Measurements from ENCODE around the gene OR2AJ1. TPM values are rescaled to one million over a fixed set of nuclear protein-coding genes. Genes with fewer than 3 reads are reported as not detected.

OR2AJ1 gene
- total and polyA plus RNA-seq, 4 donors, result not detected

- no peaks in the 10 kb centered on the region for H3K4me1 ChIP-seq (ENCODE audit: control insufficient read depth in 1 of 2, insufficient read depth in 2 of 2, low read length in 2 of 2)
- WGBS, 2 donors, result 70 to 81% methylated on average over 6 of the region's 6 CpGs
- no peaks in the 10 kb centered on the region for H3K9me3 ChIP-seq (ENCODE audit: control insufficient read depth, low read length)
- H3K4me3 ChIP-seq (ENCODE audit: low read length in 2 of 2), result no peak overlapping the region
- intact Hi-C loops (cut with DNase I), result no loop called here
- no peaks in the 10 kb centered on the region for H3K36me3 ChIP-seq (ENCODE audit: control insufficient read depth in 1 of 2, insufficient read depth in 2 of 2, low read length in 1 of 2)
- ATAC-seq (ENCODE audit: low FRiP score), result no peak
- no peak for DNase-seq
- H3K27ac ChIP-seq (ENCODE audit: low read depth in 1 of 2, low read length in 2 of 2), result no peak overlapping the region
- H3K27me3 ChIP-seq (ENCODE audit: control insufficient read depth in 1 of 2, insufficient read depth in 2 of 2, low read length in 1 of 2), result no peaks in the 10 kb centered on the region
Observed at GRCh38 chr1:247942624-247943023, 17.9 kb downstream of the OR2AJ1 start.

GRCh38 chr1:247948558-247948957 is 23.9 kb downstream of the OR2AJ1 start, which contains the start of gene OR2L8:
Gene OR2L8 (plus strand): TSS chr1:247948858. CDS start chr1:247948858, 0 bp downstream.
- no peak for ATAC-seq (ENCODE audit: low FRiP score)
- Histone ChIP-seq H3K27ac (ENCODE audit: low read depth in 1 of 2, low read length in 2 of 2) (no peak within 1 kb of the TSS), H3K27me3 (ENCODE audit: control insufficient read depth in 1 of 2, insufficient read depth in 2 of 2, low read length in 1 of 2) (no peaks in the 10 kb centered on the region), H3K36me3 (ENCODE audit: control insufficient read depth in 1 of 2, insufficient read depth in 2 of 2, low read length in 1 of 2) (no peaks in the 10 kb centered on the region), H3K4me3 (ENCODE audit: low read length in 2 of 2) (no peak within 1 kb of the TSS), H3K9me3 (ENCODE audit: control insufficient read depth, low read length) (no peaks in the 10 kb centered on the region), H3K4me1 (ENCODE audit: control insufficient read depth in 1 of 2, insufficient read depth in 2 of 2, low read length in 2 of 2) (no peaks in the 10 kb centered on the region)
- no peak for DNase-seq
- intact Hi-C loops (cut with DNase I), result no loop called here
- WGBS, 2 donors, result 79 to 83% methylated on average over 3 of the region's 3 CpGs

DNA sequence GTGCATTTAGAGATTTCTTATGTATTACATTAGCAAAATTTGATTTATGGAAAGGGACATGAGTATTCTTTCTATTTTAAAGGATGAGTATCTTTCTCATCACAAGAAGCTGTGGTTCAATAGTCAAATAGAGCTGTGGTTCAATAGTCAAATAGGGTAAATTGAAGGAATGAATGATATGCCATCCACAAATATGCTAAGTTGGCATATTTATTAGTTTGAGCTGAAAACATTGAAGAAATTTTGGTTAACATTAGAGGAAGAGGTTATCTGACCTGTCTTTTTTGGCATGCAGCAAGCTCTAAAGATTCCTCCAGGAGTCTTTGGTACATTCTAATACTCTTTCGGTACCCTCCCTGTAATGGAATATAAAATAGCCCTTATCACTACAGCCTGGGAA is 28.7 kb downstream of the OR2AJ1 start:
- WGBS, 2 donors, result 89 to 93% methylated on average over 1 of the region's 1 CpG
- Histone ChIP-seq H3K4me1 (ENCODE audit: control insufficient read depth in 1 of 2, insufficient read depth in 2 of 2, low read length in 2 of 2) (no peaks in the 10 kb centered on the region), H3K27me3 (ENCODE audit: control insufficient read depth in 1 of 2, insufficient read depth in 2 of 2, low read length in 1 of 2) (no peaks in the 10 kb centered on the region), H3K27ac (ENCODE audit: low read depth in 1 of 2, low read length in 2 of 2) (no peak overlapping the region), H3K36me3 (ENCODE audit: control insufficient read depth in 1 of 2, insufficient read depth in 2 of 2, low read length in 1 of 2) (no peaks in the 10 kb centered on the region), H3K4me3 (ENCODE audit: low read length in 2 of 2) (no peak overlapping the region), H3K9me3 (ENCODE audit: control insufficient read depth, low read length) (no peaks in the 10 kb centered on the region)
- intact Hi-C loops (cut with DNase I), result no loop called here
- DNase-seq (no peak), ATAC-seq (ENCODE audit: low FRiP score) (no peak)

DNA sequence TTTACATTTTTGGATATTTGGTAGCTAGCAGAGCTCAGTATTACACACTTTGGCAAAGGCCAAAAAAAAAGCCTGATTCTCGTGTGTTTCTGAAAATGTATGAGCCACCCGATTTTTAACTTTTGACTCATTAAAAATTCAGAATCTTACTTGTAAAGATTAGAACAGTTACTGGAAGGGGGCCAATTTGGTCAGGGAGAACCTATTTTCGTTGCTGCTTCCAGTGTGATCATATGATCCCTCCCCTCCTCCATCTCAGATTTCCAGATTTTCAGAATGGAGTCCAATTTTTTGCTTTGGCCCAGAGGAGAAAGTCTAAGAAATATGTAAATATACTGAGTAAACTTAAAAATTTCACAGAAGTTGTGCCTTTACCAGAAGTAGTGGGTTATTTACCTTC is 37.1 kb downstream of the OR2AJ1 start:
- no peak overlapping the region for H3K27ac ChIP-seq (ENCODE audit: low read depth in 1 of 2, low read length in 2 of 2)
- intact Hi-C loops (cut with DNase I), result no loop called here
- ATAC-seq (ENCODE audit: low FRiP score) (no peak), DNase-seq (no peak)
- no peaks in the 10 kb centered on the region for H3K9me3 ChIP-seq (ENCODE audit: control insufficient read depth, low read length)
- no peak overlapping the region for H3K4me3 ChIP-seq (ENCODE audit: low read length in 2 of 2)
- no peaks in the 10 kb centered on the region for H3K27me3 ChIP-seq (ENCODE audit: control insufficient read depth in 1 of 2, insufficient read depth in 2 of 2, low read length in 1 of 2)
- 28% methylated on average over 3 of the region's 3 CpGs for WGBS, 2 donors
- no peaks in the 10 kb centered on the region for H3K4me1 ChIP-seq (ENCODE audit: control insufficient read depth in 1 of 2, insufficient read depth in 2 of 2, low read length in 2 of 2)
- H3K36me3 ChIP-seq (ENCODE audit: control insufficient read depth in 1 of 2, insufficient read depth in 2 of 2, low read length in 1 of 2), result no peaks in the 10 kb centered on the region

DNA sequence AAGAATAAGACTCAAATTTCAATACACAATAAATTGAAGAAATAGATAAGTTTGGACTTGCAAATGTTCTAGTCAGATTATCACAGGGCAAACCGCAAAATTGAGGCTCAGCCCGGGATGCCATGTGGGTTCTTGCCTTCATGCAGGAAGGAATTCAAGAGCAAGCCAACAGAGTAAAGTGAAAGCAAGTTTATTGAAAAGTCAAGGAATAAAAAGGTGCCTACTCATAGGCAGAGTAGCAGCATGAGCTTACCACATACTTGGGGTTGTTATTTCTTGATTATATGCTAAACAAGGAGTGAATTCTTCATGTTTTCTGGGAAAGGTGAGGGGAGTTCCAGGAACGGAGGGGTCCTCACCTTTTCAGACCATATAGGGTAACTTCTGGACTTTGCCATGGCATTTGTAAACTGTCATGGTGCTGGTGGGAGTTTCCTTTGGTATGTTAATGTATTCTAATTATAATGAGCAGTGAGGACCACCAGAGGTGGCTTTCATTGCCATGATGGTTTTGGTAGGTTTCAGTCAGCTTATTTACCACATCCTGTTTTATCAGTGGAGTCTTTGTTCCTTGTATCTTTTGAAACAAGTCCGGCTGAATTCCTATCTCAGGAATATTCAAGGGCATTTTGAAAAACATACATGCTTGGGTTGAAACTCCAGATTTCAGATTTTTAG is 38.4 kb downstream of the OR2AJ1 start:
- intact Hi-C loops (cut with DNase I), result no loop called here
- Histone ChIP-seq H3K36me3 (ENCODE audit: control insufficient read depth in 1 of 2, insufficient read depth in 2 of 2, low read length in 1 of 2) (no peaks in the 10 kb centered on the region), H3K4me3 (ENCODE audit: low read length in 2 of 2) (no peak overlapping the region), H3K27me3 (ENCODE audit: control insufficient read depth in 1 of 2, insufficient read depth in 2 of 2, low read length in 1 of 2) (no peaks in the 10 kb centered on the region), H3K4me1 (ENCODE audit: control insufficient read depth in 1 of 2, insufficient read depth in 2 of 2, low read length in 2 of 2) (no peaks in the 10 kb centered on the region), H3K9me3 (ENCODE audit: control insufficient read depth, low read length) (no peaks in the 10 kb centered on the region), H3K27ac (ENCODE audit: low read depth in 1 of 2, low read length in 2 of 2) (no peak overlapping the region)
- no peak for DNase-seq
- WGBS, 2 donors, result 67 to 72% methylated on average over 4 of the region's 4 CpGs
- no peak for ATAC-seq (ENCODE audit: low FRiP score)

DNA sequence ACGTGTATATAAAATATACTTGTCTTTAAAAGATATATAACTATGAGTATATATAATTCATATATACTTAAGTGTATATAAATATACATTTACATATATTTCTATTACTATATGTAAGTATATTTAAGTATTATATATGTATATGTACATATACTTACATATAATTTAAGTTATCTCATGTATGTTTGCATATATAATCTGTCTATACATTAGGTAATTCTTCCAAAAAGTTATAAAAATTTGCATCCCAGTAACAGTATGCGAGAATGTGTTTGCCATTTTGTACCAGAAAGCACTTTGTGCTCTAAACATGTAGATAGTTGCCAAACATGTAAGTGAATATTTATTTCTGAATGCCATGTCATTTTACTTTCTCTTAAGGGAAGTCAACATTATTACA is 40.2 kb downstream of the OR2AJ1 start, which contains the start of gene OR2AK2:
OR2AK2 (plus strand) TSS at position 301 of the 400 bp plus-strand sequence. CDS start 144 bp downstream, outside the sequence.
- Histone ChIP-seq H3K9me3 (ENCODE audit: control insufficient read depth, low read length) (peaks cover 2% of the 10 kb centered on the region), H3K36me3 (ENCODE audit: control insufficient read depth in 1 of 2, insufficient read depth in 2 of 2, low read length in 1 of 2) (no peaks in the 10 kb centered on the region), H3K27me3 (ENCODE audit: control insufficient read depth in 1 of 2, insufficient read depth in 2 of 2, low read length in 1 of 2) (no peaks in the 10 kb centered on the region), H3K27ac (ENCODE audit: low read depth in 1 of 2, low read length in 2 of 2) (no peak within 1 kb of the TSS), H3K4me3 (ENCODE audit: low read length in 2 of 2) (no peak within 1 kb of the TSS), H3K4me1 (ENCODE audit: control insufficient read depth in 1 of 2, insufficient read depth in 2 of 2, low read length in 2 of 2) (no peaks in the 10 kb centered on the region)
- DNase-seq (no peak), ATAC-seq (ENCODE audit: low FRiP score) (no peak)
- WGBS, 2 donors, result 84 to 89% methylated on average over 2 of the region's 2 CpGs
- intact Hi-C loops (cut with DNase I), result no loop called here

DNA sequence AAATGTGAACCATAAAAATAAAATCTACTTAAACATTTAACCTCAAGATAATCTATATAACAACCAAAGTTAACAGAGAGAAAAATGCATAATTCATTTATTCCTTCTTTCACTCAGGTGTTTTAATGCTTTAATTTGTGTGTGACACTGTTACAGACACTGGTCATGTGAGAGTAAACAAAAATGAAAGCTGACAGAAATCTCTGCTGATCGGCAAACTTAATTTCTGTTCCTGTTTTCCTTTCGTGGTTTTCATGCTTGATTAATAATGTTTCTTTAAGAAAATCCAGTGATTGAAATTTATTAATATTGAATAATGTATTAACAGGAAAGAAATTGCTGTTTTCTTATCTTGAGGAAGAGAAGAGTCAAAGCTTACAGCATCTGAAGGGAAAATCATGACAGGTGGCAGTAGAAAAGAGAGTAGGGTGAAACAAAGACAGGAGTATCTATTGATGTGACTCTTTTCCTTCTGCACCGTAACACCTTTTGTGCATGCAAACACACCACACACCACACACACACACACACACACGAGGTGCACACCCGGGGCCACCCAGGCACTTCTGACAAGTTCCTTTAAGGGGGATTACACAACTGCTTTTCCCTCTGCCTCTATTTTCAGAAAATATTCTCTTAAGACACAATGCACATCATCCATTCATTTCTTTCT is 42.0 kb downstream of the OR2AJ1 start:
- H3K4me3 ChIP-seq (ENCODE audit: low read length in 2 of 2), result no peak overlapping the region
- H3K36me3 ChIP-seq (ENCODE audit: control insufficient read depth in 1 of 2, insufficient read depth in 2 of 2, low read length in 1 of 2), result no peaks in the 10 kb centered on the region
- ATAC-seq (ENCODE audit: low FRiP score), result no peak
- H3K27ac ChIP-seq (ENCODE audit: low read depth in 1 of 2, low read length in 2 of 2), result no peak overlapping the region
- intact Hi-C loops (cut with DNase I), result no loop called here
- no peaks in the 10 kb centered on the region for H3K4me1 ChIP-seq (ENCODE audit: control insufficient read depth in 1 of 2, insufficient read depth in 2 of 2, low read length in 2 of 2)
- peaks cover 2% of the 10 kb centered on the region for H3K9me3 ChIP-seq (ENCODE audit: control insufficient read depth, low read length)
- 70 to 76% methylated on average over 5 of the region's 5 CpGs for WGBS, 2 donors
- H3K27me3 ChIP-seq (ENCODE audit: control insufficient read depth in 1 of 2, insufficient read depth in 2 of 2, low read length in 1 of 2), result no peaks in the 10 kb centered on the region
- DNase-seq, result no peak

Data from aorta (tissue), 5 donors.